Pons (tissue), 1 donor: ENCODE data around the gene SYTL4.
"Not testable (repeated sequence)": the region's sequence is repeated elsewhere in the genome, so short reads cannot be mapped to it uniquely, and the experiment has no call there.

Source experiments
- DNase-seq: peaks from one replicate; pipeline ENCODE4 v3.0.0-alpha.2; 2016; ENCODE audit warnings: low spot score

SYTL4 gene

DNA sequence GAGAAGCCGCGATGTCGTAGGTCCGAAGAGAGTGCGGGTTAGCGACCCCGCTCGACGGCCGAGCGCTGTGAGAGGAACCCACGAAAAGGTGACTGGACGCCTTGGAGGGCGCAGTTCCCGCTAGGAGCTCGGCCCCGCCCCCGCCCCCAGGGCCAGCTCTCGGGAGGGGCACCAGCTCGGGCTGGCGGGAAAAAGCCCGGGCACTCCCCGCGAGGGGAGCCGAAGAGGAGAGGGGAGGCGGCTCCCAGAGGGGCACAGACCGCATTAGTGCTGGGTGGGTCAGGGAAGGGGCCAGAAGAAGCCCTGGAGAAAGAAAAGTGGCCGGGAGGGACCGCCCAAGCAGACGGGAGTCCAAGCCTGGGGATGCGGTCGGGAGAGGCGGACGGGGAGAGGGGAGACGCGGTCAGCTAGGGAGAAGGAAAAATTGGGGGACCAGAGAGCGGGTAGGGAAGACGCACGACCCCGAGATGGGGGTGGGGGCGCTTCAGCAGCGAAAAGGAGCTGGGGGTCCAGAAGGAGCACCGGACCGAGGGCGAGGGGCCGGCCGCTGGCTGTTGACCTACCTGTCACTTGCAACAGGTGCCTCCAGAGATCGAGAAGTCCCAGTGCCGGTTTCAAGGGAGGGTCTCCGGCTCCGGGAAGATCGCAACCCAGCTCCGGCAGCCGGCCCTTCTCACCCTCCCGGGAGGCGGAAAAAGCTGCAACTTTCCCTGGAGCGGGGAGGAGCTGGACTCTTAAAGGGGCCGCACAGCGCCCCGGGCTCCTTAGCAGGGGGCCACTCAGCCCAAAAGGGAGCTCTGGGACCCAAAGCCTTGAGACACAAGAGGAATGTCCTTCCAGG lies at the start of gene SYTL4:
Gene SYTL4 (minus strand): TSS at position 681 of the 841 bp plus-strand sequence. CDS start 30,084 bp downstream, outside the sequence.
- DNase-seq: no peak

DNA sequence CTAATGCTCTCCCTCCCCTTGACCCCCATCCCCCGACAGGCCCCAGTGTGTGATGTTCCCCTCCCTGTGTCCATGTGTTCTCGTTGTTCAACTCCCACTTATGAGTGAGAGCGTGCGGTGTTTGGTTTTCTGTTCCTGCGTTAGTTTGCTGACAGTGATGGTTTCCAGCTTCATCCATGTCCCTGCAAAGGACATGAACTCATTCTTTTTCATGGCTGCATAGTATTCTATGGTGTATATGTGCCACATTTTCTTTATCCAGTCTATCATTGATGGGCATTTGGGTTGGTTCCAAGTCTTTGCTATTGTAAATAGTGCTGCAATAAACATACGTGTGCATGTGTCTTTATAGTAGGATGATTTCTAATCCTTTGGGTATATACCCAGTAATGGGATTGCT lies 37.5 kb upstream of the SYTL4 start:
- not testable (repeated sequence) for DNase-seq

GRCh38 chrX:100768679-100769338 lies 36.9 kb upstream of the SYTL4 start:
- DNase-seq: peak; percentile 47

- DNase-seq: no peak
Observed at GRCh38 chrX:100750883-100751282, 19.0 kb upstream of the SYTL4 start.

DNA sequence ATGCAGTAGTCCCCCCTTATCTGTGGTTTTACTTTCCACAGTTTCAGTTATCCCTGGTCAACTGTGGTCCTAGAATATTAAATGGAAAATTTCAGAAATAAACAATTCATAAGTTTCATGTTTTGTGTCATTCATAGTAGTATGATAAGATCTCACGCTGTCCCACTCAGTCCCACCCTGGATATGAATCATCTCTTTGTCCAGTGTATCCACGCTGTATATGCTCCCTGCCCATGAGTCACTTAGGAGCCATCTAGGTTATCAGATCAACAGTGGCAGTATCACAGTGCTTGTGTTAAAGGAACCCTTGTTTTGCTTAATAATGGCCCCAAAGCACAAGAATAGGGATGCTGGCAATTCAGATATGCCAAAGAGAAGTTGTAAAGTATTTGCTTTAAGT lies 16.2 kb upstream of the SYTL4 start:
- DNase-seq: no peak

DNA sequence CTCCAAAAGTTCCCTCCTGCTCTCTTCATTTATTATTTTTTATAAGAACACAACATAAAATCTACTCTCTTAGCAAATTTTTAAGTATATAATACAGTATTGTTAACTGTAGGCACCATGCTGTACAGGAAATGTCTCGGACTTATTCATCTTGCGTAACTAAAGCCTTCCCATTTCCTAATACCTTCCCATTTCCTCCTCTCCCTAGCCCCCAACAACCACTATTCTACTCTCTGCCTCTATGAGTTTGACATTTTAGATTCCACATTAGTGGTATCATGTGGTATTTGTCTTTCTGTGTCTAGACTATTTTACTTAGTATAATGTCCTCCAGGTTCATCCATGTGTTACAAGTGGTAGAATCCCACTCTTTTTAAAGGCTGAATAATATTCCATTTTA lies 15.8 kb upstream of the SYTL4 start:
- no peak for DNase-seq

- no peak for DNase-seq
Observed at GRCh38 chrX:100747090-100747489, 15.2 kb upstream of the SYTL4 start.

DNA sequence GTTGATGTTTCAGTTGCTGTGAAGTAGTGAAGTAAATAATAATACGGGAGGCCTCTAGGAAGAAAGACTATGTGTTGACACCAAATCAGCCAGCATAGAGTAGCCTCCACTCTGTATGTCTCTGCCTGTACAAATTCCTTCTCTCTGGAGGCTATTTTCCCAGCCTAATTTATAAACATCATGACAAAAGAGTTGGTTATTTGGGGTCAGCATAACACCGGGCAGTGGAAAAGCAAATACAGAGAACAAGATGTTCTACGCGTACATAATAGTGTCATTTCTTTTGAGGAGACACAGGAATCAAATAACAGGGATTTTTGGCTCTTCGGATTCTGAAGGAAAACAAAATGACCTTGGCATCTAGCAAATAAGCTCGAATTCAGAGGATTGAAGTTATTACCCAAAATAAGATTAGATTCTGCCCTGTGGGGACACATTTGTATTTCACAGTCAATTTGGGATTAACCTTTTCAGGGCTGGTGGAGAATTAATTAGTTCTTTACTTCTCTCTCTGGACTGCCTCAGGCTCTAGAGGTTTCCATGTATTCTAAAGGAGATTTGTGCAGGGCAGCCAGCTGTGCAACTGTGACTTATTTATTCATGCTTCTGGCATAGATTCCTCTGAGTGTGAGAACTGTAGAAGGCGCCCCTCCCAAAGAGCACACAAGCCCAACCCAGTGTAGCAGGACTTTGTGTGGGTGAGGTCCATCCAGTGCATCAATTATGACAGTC lies 14.1 kb upstream of the SYTL4 start:
- no peak for DNase-seq

GRCh38 chrX:100745205-100745604 lies 13.3 kb upstream of the SYTL4 start:
- DNase-seq: no peak

- DNase-seq: no peak
Observed at GRCh38 chrX:100743009-100743607, 11.2 kb upstream of the SYTL4 start.

DNA sequence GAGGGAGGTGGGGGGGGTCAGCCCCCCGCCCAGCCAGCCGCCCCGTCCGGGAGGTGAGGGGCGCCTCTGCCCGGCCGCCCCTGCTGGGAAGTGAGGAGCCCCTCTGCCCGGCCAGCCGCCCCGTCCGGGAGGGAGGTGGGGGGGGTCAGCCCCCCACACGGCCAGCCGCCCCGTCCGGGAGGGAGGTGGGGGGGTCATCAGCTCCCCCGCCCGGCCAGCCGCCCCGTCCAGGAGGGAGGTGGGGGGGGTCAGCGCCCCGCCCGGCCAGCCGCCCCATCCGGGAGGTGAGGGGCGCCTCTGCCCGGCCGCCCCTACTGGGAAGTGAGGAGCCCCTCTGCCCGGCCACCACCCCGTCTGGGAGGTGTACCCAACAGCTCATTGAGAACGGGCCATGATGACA lies 7.9 kb downstream of the SYTL4 start:
- DNase-seq: not testable (repeated sequence)

GRCh38 chrX:100721328-100721727 lies 10.6 kb downstream of the SYTL4 start:
- DNase-seq: no peak

GRCh38 chrX:100720301-100720700 lies 11.6 kb downstream of the SYTL4 start:
- DNase-seq: no peak

GRCh38 chrX:100719139-100719538 lies 12.8 kb downstream of the SYTL4 start:
- no peak for DNase-seq

- DNase-seq: no peak
Observed at GRCh38 chrX:100717363-100717762, 14.6 kb downstream of the SYTL4 start.

- no peak for DNase-seq
Observed at GRCh38 chrX:100710816-100711215, 21.1 kb downstream of the SYTL4 start.

DNA sequence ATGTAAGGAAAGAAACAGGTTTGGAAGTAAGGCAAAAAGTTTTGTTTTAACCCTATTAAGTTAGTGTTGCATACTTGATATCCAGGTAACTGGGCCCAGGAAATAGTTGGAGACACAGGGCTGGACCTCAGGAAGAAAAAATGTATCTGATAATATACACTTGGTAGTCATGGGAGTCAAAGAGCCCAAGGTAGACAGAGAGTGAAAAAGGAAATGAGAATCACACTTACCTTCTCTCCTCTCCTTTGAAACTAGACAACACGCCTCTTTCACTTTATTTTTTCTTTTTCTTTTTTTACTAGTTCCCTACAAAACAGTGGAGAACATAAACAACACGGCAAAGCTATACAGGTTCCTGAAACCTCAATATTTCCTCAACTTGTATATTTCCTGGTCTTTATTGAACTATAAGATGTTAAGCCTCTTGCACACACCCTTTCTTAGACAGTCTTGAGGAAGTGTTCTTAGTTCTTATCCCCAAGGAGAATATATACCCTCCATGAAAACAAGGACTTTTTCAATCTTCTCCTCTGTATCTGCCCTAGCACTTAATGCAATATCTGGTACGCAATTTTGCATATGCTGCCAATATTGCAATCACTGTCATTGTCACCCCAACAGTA lies 27.2 kb downstream of the SYTL4 start:
- DNase-seq: no peak

- no peak for DNase-seq
Observed at GRCh38 chrX:100700809-100701208, 31.1 kb downstream of the SYTL4 start.

GRCh38 chrX:100698551-100698950 lies 33.4 kb downstream of the SYTL4 start:
- no peak for DNase-seq

GRCh38 chrX:100696699-100697351 lies 35.1 kb downstream of the SYTL4 start:
- DNase-seq: no peak

DNA sequence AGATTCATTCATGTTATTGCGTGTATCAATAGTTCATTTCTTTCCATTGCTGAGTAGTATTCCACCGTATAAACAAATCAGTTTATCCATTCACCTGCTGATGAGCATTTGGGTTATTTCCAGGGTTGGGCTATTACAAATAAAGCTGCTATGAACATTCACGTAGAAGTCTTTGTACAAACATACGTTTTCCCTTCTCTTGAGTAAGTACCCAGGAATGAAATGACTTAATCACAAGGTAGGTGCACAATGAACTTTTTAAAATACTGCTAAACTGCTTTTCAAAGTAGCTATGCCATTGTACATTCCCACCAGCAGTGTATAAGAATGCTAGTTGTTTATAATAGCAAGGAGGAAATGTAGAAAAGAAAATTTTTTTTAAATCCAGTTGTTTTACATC lies 35.9 kb downstream of the SYTL4 start:
- no peak for DNase-seq
